Measurements from ENCODE around the gene XAGE1A.
"Not testable (repeated sequence)": the region's sequence is repeated elsewhere in the genome, so short reads cannot be mapped to it uniquely, and the experiment has no call there.

The XAGE1A gene

GRCh38 chrX:52495545-52496418 lies at the start of gene XAGE1A:
Gene XAGE1A (plus strand): TSS chrX:52495808. CDS start chrX:52497362, 1,554 bp downstream.
- H3K27ac ChIP-seq (ENCODE audit: low read depth, low read length); H3K36me3 ChIP-seq (ENCODE audit: control insufficient read depth in 1 of 2, insufficient read depth in 2 of 2, low read length in 2 of 2); H3K4me1 ChIP-seq (ENCODE audit: control insufficient read depth in 1 of 2, insufficient read depth in 2 of 2, low read length in 2 of 2); H3K27me3 ChIP-seq (ENCODE audit: control insufficient read depth in 1 of 2, insufficient read depth in 2 of 2, low read length in 2 of 2); H3K9ac ChIP-seq (ENCODE audit: low read depth in 1 of 2, low read length in 2 of 2); H3K4me3 ChIP-seq (ENCODE audit: low read depth in 1 of 2, low read length in 2 of 2); H3K9me3 ChIP-seq (ENCODE audit: control insufficient read depth in 1 of 2, low read length in 2 of 2): not testable (repeated sequence)

- not testable (repeated sequence) for H3K9ac ChIP-seq (ENCODE audit: low read depth in 1 of 2, low read length in 2 of 2); H3K36me3 ChIP-seq (ENCODE audit: control insufficient read depth in 1 of 2, insufficient read depth in 2 of 2, low read length in 2 of 2); H3K27ac ChIP-seq (ENCODE audit: low read depth, low read length); H3K4me3 ChIP-seq (ENCODE audit: low read depth in 1 of 2, low read length in 2 of 2); H3K27me3 ChIP-seq (ENCODE audit: control insufficient read depth in 1 of 2, insufficient read depth in 2 of 2, low read length in 2 of 2); H3K9me3 ChIP-seq (ENCODE audit: control insufficient read depth in 1 of 2, low read length in 2 of 2); H3K4me1 ChIP-seq (ENCODE audit: control insufficient read depth in 1 of 2, insufficient read depth in 2 of 2, low read length in 2 of 2)
Measured at GRCh38 chrX:52452031-52452430, 43.6 kb upstream of the XAGE1A start.

- H3K27me3 ChIP-seq (ENCODE audit: control insufficient read depth in 1 of 2, insufficient read depth in 2 of 2, low read length in 2 of 2); H3K4me1 ChIP-seq (ENCODE audit: control insufficient read depth in 1 of 2, insufficient read depth in 2 of 2, low read length in 2 of 2); H3K27ac ChIP-seq (ENCODE audit: low read depth, low read length); H3K9ac ChIP-seq (ENCODE audit: low read depth in 1 of 2, low read length in 2 of 2); H3K36me3 ChIP-seq (ENCODE audit: control insufficient read depth in 1 of 2, insufficient read depth in 2 of 2, low read length in 2 of 2); H3K9me3 ChIP-seq (ENCODE audit: control insufficient read depth in 1 of 2, low read length in 2 of 2); H3K4me3 ChIP-seq (ENCODE audit: low read depth in 1 of 2, low read length in 2 of 2): not testable (repeated sequence)
Measured at GRCh38 chrX:52471301-52471700, 24.3 kb upstream of the XAGE1A start.

- not testable (repeated sequence) for H3K36me3 ChIP-seq (ENCODE audit: control insufficient read depth in 1 of 2, insufficient read depth in 2 of 2, low read length in 2 of 2); H3K27me3 ChIP-seq (ENCODE audit: control insufficient read depth in 1 of 2, insufficient read depth in 2 of 2, low read length in 2 of 2)
Measured at GRCh38 chrX:52496419-52496772, 788 bp downstream of the XAGE1A start.

GRCh38 chrX:52501362-52501761 lies 5.8 kb downstream of the XAGE1A start:
- H3K4me1 ChIP-seq (ENCODE audit: control insufficient read depth in 1 of 2, insufficient read depth in 2 of 2, low read length in 2 of 2) = not testable (repeated sequence)

More at GRCh38 chrX:52496419-52496772, 788 bp downstream of the XAGE1A start:
- not testable (repeated sequence) for H3K9me3 ChIP-seq (ENCODE audit: control insufficient read depth in 1 of 2, low read length in 2 of 2); H3K4me3 ChIP-seq (ENCODE audit: low read depth in 1 of 2, low read length in 2 of 2); H3K9ac ChIP-seq (ENCODE audit: low read depth in 1 of 2, low read length in 2 of 2); H3K4me1 ChIP-seq (ENCODE audit: control insufficient read depth in 1 of 2, insufficient read depth in 2 of 2, low read length in 2 of 2); H3K27ac ChIP-seq (ENCODE audit: low read depth, low read length)

GRCh38 chrX:52504551-52504950 lies 8.9 kb downstream of the XAGE1A start:
- Histone ChIP-seq H3K9me3 (ENCODE audit: control insufficient read depth in 1 of 2, low read length in 2 of 2) (no peaks in the 10 kb centered on the region), H3K27ac (ENCODE audit: low read depth, low read length) (no peak overlapping the region), H3K27me3 (ENCODE audit: control insufficient read depth in 1 of 2, insufficient read depth in 2 of 2, low read length in 2 of 2) (no peaks in the 10 kb centered on the region), H3K4me3 (ENCODE audit: low read depth in 1 of 2, low read length in 2 of 2) (no peak overlapping the region), H3K36me3 (ENCODE audit: control insufficient read depth in 1 of 2, insufficient read depth in 2 of 2, low read length in 2 of 2) (no peaks in the 10 kb centered on the region), H3K4me1 (ENCODE audit: control insufficient read depth in 1 of 2, insufficient read depth in 2 of 2, low read length in 2 of 2) (no peaks in the 10 kb centered on the region), H3K9ac (ENCODE audit: low read depth in 1 of 2, low read length in 2 of 2) (no peak overlapping the region)

More at GRCh38 chrX:52501362-52501761, 5.8 kb downstream of the XAGE1A start:
- not testable (repeated sequence) for H3K4me3 ChIP-seq (ENCODE audit: low read depth in 1 of 2, low read length in 2 of 2); H3K27ac ChIP-seq (ENCODE audit: low read depth, low read length); H3K9me3 ChIP-seq (ENCODE audit: control insufficient read depth in 1 of 2, low read length in 2 of 2); H3K27me3 ChIP-seq (ENCODE audit: control insufficient read depth in 1 of 2, insufficient read depth in 2 of 2, low read length in 2 of 2); H3K9ac ChIP-seq (ENCODE audit: low read depth in 1 of 2, low read length in 2 of 2); H3K36me3 ChIP-seq (ENCODE audit: control insufficient read depth in 1 of 2, insufficient read depth in 2 of 2, low read length in 2 of 2)

GRCh38 chrX:52507331-52507730 lies 11.7 kb downstream of the XAGE1A start:
- Histone ChIP-seq H3K9me3 (ENCODE audit: control insufficient read depth in 1 of 2, low read length in 2 of 2) (no peaks in the 10 kb centered on the region), H3K27me3 (ENCODE audit: control insufficient read depth in 1 of 2, insufficient read depth in 2 of 2, low read length in 2 of 2) (no peaks in the 10 kb centered on the region), H3K9ac (ENCODE audit: low read depth in 1 of 2, low read length in 2 of 2) (no peak overlapping the region), H3K27ac (ENCODE audit: low read depth, low read length) (no peak overlapping the region), H3K4me1 (ENCODE audit: control insufficient read depth in 1 of 2, insufficient read depth in 2 of 2, low read length in 2 of 2) (no peaks in the 10 kb centered on the region), H3K36me3 (ENCODE audit: control insufficient read depth in 1 of 2, insufficient read depth in 2 of 2, low read length in 2 of 2) (no peaks in the 10 kb centered on the region), H3K4me3 (ENCODE audit: low read depth in 1 of 2, low read length in 2 of 2) (no peak overlapping the region)

GRCh38 chrX:52509916-52510315 lies 14.3 kb downstream of the XAGE1A start:
- H3K9me3 ChIP-seq (ENCODE audit: control insufficient read depth in 1 of 2, low read length in 2 of 2) = no peaks in the 10 kb centered on the region
- no peak overlapping the region for H3K9ac ChIP-seq (ENCODE audit: low read depth in 1 of 2, low read length in 2 of 2)
- no peak overlapping the region for H3K4me3 ChIP-seq (ENCODE audit: low read depth in 1 of 2, low read length in 2 of 2)
- H3K36me3 ChIP-seq (ENCODE audit: control insufficient read depth in 1 of 2, insufficient read depth in 2 of 2, low read length in 2 of 2) = no peaks in the 10 kb centered on the region
- no peak overlapping the region for H3K27ac ChIP-seq (ENCODE audit: low read depth, low read length)
- no peaks in the 10 kb centered on the region for H3K27me3 ChIP-seq (ENCODE audit: control insufficient read depth in 1 of 2, insufficient read depth in 2 of 2, low read length in 2 of 2)
- no peaks in the 10 kb centered on the region for H3K4me1 ChIP-seq (ENCODE audit: control insufficient read depth in 1 of 2, insufficient read depth in 2 of 2, low read length in 2 of 2)

- not testable (repeated sequence) for H3K27ac ChIP-seq (ENCODE audit: low read depth, low read length); H3K36me3 ChIP-seq (ENCODE audit: control insufficient read depth in 1 of 2, insufficient read depth in 2 of 2, low read length in 2 of 2); H3K4me1 ChIP-seq (ENCODE audit: control insufficient read depth in 1 of 2, insufficient read depth in 2 of 2, low read length in 2 of 2); H3K9me3 ChIP-seq (ENCODE audit: control insufficient read depth in 1 of 2, low read length in 2 of 2); H3K27me3 ChIP-seq (ENCODE audit: control insufficient read depth in 1 of 2, insufficient read depth in 2 of 2, low read length in 2 of 2); H3K4me3 ChIP-seq (ENCODE audit: low read depth in 1 of 2, low read length in 2 of 2); H3K9ac ChIP-seq (ENCODE audit: low read depth in 1 of 2, low read length in 2 of 2)
Measured at GRCh38 chrX:52511126-52511525, 15.5 kb downstream of the XAGE1A start.

GRCh38 chrX:52516110-52516986 lies 20.7 kb downstream of the XAGE1A start:
- not testable (repeated sequence) for H3K9me3 ChIP-seq (ENCODE audit: control insufficient read depth in 1 of 2, low read length in 2 of 2); H3K36me3 ChIP-seq (ENCODE audit: control insufficient read depth in 1 of 2, insufficient read depth in 2 of 2, low read length in 2 of 2); H3K4me1 ChIP-seq (ENCODE audit: control insufficient read depth in 1 of 2, insufficient read depth in 2 of 2, low read length in 2 of 2); H3K27ac ChIP-seq (ENCODE audit: low read depth, low read length); H3K4me3 ChIP-seq (ENCODE audit: low read depth in 1 of 2, low read length in 2 of 2); H3K9ac ChIP-seq (ENCODE audit: low read depth in 1 of 2, low read length in 2 of 2); H3K27me3 ChIP-seq (ENCODE audit: control insufficient read depth in 1 of 2, insufficient read depth in 2 of 2, low read length in 2 of 2)

All from duodenal mucosa (tissue), 2 donors.